Aorta (tissue), 5 donors: ENCODE results near the gene OSBPL8. TPM values are rescaled to one million over a fixed set of nuclear protein-coding genes. Genes with fewer than 3 reads are reported as not detected.
"Not testable (repeated sequence)": the region's sequence is repeated elsewhere in the genome, so short reads cannot be mapped to it uniquely, and the experiment has no call there.

Source experiments
- ATAC-seq: fragments of 200-7000 bp; cut with Tn5 transposase; one replicate; pipeline ENCODE4 v1.9.1; 2022; ENCODE audit warnings: moderate library complexity; ENCODE audit not compliant: low FRiP score
- DNase-seq, 2 donors: peaks; one replicate each; pipeline ENCODE4 v3.0.0-alpha.2; 2020
- H3K27ac ChIP-seq, 2 donors: one replicate each; pipeline ENCODE4 v1.5.1; 2013; ENCODE audit warnings: low read length in 2 of 2, mild to moderate bottlenecking in 2 of 2, moderate library complexity in 2 of 2, control low read depth in 1 of 2, inconsistent platforms in 1 of 2, low read depth in 1 of 2
- H3K27me3 ChIP-seq, 2 donors: one replicate each; pipeline ENCODE4 v1.6.1; 2013; ENCODE audit warnings: control low read depth in 1 of 2, low read length in 1 of 2, mild to moderate bottlenecking in 1 of 2, moderate library complexity in 1 of 2; ENCODE audit not compliant: insufficient read depth in 2 of 2, control insufficient read depth in 1 of 2
- H3K36me3 ChIP-seq, 2 donors: one replicate each; pipeline ENCODE4 v1.6.1; 2013; ENCODE audit warnings: control low read depth in 1 of 2, low read length in 1 of 2, mild to moderate bottlenecking in 1 of 2; ENCODE audit not compliant: insufficient read depth in 2 of 2, control insufficient read depth in 1 of 2
- H3K4me1 ChIP-seq, 2 donors: one replicate each; pipeline ENCODE4 v1.6.1; 2013; ENCODE audit warnings: low read length in 2 of 2, control low read depth in 1 of 2, mild to moderate bottlenecking in 1 of 2, moderate library complexity in 1 of 2; ENCODE audit not compliant: insufficient read depth in 2 of 2, control insufficient read depth in 1 of 2
- H3K4me3 ChIP-seq, 2 donors: one replicate each; pipeline ENCODE4 v1.5.1; 2013; ENCODE audit warnings: low read length in 2 of 2, control low read depth in 1 of 2, mild to moderate bottlenecking in 1 of 2
- H3K9me3 ChIP-seq: one replicate; pipeline ENCODE4 v1.6.1; 2013; ENCODE audit warnings: mild to moderate bottlenecking, low read length; ENCODE audit not compliant: control insufficient read depth
- WGBS, 2 donors: extraction: QIAGEN DNeasy Blood & Tissue Kit; methylation state at CpG; one replicate each; pipeline ENCODE4 v1.1.7; 2013; 5-methylcytosine and 5-hydroxymethylcytosine counted together
- intact Hi-C, 2 donors: fragments of 100-400 bp; cut with DNase I; formaldehyde crosslinking; loops; one replicate each; pipeline versions ENCODE4 v1.14.2 to v1.15.0; 2022
- polyA plus RNA-seq, 2 donors: library from polyadenylated mRNA; stranded (reverse); fragments of 200-250 nt; gene quantifications; one replicate each; pipeline ENCODE4 v1.2.3, GENCODE V29; 2013
- total RNA-seq, 2 donors: library from RNA; stranded (reverse); fragmentation: NEBNext Ultra II Directional; extraction: Animal tissue kit (Norgen Biotek cat#: 25700); gene quantifications; one replicate each; pipeline ENCODE4 v1.2.1, GENCODE V29; 2021
- donor health status: healthy with polysubstance abuse.
- donor health status: Bipolar disorder and iron deficiency.
- donor health status: DM: no; HTN: no; CAD: no.
- donor health status: DM: no; HTN: no; CAD: no.
- donor health status: DM: yes; HTN: yes; CAD: no.

OSBPL8 gene
- total and polyA plus RNA-seq, 4 donors, result 16.8 to 100 (median 47.6) TPM

DNA sequence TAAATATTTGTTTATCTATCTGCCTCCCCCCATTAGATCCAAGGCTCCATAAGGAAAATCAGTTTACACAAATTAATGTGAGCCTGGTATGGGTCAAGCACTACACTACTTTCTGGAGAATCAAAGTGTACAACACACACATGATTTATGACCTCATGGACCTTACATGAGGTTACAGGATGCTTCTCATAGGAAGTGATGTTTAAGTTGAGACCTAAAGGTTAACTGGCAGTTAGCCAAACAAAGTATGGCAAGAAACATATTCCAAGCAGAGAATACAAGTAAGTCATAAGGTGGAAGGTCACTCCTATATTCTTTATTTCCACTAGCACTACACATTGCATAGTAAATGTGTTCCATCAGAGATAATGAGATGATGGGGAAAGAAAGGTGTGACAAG lies 39.2 kb downstream of the OSBPL8 start:
- Histone ChIP-seq H3K36me3 (no peaks in the 10 kb centered on the region), H3K27me3 (no peaks in the 10 kb centered on the region), H3K27ac (no peak overlapping the region), H3K9me3 (no peaks in the 10 kb centered on the region), H3K4me1 (no peaks in the 10 kb centered on the region), H3K4me3 (no peak overlapping the region)
- intact Hi-C loops, result no loop called here
- no peak for ATAC-seq
- DNase-seq, result no peak

DNA sequence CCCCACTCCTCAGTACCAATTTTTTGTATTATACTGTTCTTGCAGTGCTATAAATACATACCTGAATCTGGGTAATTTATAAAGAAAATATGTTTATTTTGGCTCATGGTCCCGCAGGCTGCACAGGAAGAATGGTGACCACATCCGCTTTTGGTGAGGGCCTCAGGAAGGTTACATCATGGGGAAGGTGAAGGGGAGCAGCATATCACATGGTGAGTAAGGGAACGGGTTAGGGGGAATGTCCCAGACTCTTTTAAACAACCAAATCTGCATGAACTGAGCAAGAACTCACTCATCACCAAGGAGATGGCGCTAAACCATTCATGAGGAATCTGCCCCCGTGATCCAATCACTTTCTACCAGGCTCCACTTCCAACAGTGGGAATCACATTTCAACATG lies 40.0 kb downstream of the OSBPL8 start:
- Histone ChIP-seq H3K4me1 (no peaks in the 10 kb centered on the region), H3K9me3 (no peaks in the 10 kb centered on the region), H3K36me3 (no peaks in the 10 kb centered on the region), H3K4me3 (no peak overlapping the region), H3K27me3 (no peaks in the 10 kb centered on the region), H3K27ac (no peak overlapping the region)
- WGBS, 2 donors, result 74 to 81% methylated on average over 5 of the region's 5 CpGs
- DNase-seq (no peak), ATAC-seq (no peak)
- intact Hi-C loops, result no loop called here

DNA sequence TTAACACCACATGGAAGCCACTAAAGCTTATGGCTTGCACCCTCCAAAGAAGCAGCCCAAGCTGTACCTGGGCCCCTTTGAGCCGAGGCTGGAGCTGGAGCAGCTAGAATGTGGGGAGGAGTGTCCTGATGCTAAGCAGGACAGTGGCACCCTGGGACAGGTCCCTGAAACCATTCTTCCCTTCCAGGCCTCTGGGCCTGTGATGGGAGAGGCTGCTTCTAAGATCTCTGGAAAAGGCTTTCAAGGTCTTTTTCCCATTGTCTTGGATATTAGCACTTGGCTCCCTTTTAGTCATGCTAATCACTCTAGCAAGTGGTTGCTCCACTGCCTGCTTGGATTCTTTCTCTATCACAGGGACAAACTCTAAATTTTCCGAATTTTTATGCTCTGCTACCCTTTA lies 40.9 kb downstream of the OSBPL8 start:
- ATAC-seq (no peak), DNase-seq (no peak)
- intact Hi-C loops, result no loop called here
- no peak overlapping the region for H3K4me3 ChIP-seq
- no peak overlapping the region for H3K27ac ChIP-seq
- no peaks in the 10 kb centered on the region for H3K9me3 ChIP-seq
- WGBS, 2 donors, result 90 to 96% methylated on average over 2 of the region's 2 CpGs
- H3K27me3 ChIP-seq, result no peaks in the 10 kb centered on the region
- no peaks in the 10 kb centered on the region for H3K4me1 ChIP-seq
- H3K36me3 ChIP-seq, result no peaks in the 10 kb centered on the region

DNA sequence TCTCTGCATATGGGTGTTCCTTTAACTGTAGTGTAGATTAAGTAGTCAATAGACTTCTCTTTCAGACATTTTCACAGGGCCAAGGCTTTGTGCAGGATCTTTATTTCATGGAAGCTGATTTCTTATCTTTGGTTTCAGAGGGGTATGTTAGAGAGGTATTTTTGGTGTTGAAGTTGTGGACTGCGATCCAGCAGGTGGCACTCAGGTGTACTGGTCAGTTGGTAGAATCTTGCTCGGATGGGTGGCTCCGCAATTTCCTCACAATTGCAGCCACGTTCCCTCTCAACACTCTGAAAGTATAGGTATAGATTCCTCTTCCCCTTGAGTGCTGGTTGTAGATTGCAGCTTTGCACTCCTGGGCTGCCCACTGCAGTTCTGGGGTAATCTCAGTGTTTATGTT lies 44.3 kb downstream of the OSBPL8 start:
- Histone ChIP-seq H3K36me3 (no peaks in the 10 kb centered on the region), H3K9me3 (no peaks in the 10 kb centered on the region), H3K27ac (no peak overlapping the region), H3K4me3 (no peak overlapping the region), H3K4me1 (no peaks in the 10 kb centered on the region), H3K27me3 (no peaks in the 10 kb centered on the region)
- 97 to 98% methylated on average over 4 of the region's 4 CpGs for WGBS, 2 donors
- intact Hi-C loops, result no loop called here
- ATAC-seq (no peak), DNase-seq (no peak)

DNA sequence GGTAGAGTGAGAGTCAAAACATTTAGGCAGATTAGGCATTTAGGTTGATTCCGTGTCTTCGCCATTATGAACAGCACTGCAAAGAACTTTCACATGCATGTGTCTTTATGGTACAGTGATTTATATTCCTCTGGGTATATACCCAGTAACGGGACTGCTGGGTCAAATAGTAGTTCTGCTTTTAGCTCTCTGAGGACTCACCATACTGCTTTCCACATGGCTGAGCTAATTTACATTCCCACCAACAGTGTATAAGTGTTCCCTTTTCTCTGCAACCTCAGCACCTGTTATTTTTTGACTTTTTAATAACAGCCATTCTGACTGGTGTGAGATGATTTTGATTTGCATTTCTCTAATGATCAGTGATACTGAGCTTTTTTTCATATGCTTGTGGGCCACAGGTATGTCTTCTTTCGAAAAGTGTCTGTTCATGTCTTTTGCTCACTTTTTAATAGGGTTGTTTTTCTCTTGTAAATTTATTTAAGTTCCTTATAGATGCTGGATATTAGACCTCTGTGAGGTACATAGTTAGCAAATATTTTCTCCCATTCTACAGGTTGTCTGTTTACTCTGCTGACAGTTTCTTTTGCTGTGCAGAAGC lies 48.4 kb downstream of the OSBPL8 start:
- H3K9me3 ChIP-seq, H3K27me3 ChIP-seq, intact Hi-C loops, H3K27ac ChIP-seq, H3K4me3 ChIP-seq, ATAC-seq, H3K4me1 ChIP-seq, H3K36me3 ChIP-seq, DNase-seq: not testable (repeated sequence)
- 86 to 90% methylated on average over 4 of the region's 4 CpGs for WGBS, 2 donors

DNA sequence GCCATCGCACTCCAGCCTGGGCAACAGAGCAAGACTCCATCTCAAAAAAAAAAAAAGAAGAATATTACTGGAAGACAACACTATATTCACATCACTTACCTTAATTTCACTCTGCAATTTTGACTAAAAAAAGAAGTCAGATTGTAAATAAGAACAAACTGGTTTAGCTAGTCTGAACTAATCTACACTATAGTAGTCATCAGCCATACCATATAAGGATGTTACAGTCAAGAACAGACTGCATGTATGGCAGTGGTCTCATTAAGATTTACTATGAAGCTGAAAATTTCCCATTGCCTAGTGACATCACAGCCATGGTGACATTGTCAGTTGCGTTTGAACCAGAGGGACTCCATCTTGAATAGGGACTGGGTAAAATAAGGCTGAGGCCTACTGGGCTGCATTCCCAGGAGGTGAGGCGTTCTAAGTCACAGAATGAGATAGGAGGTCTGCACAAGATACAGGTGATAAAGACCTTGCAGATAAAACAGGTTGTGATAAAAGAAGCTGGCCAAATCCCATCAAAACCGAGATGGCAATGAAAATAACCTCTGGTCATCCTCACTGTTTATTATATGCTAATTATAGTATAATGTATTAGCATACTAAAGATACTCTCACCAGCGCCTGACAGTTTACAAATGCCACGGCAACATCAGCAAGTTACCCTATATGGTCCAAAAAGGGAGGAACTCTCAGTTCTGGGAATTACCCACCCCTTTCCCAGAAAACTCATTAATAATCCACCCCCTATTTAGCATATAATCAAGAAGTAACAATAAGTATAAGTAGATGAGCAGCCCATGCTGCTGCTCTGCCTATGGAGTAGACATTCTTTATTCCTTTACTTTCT lies 51.2 kb downstream of the OSBPL8 start:
- Histone ChIP-seq H3K4me3 (no peak overlapping the region), H3K27me3 (no peaks in the 10 kb centered on the region), H3K36me3 (no peaks in the 10 kb centered on the region), H3K4me1 (no peaks in the 10 kb centered on the region), H3K27ac (no peak overlapping the region), H3K9me3 (no peaks in the 10 kb centered on the region)
- 79 to 80% methylated on average over 6 of the region's 6 CpGs for WGBS, 2 donors
- ATAC-seq (no peak), DNase-seq (no peak)
- intact Hi-C loops, result no loop called here

DNA sequence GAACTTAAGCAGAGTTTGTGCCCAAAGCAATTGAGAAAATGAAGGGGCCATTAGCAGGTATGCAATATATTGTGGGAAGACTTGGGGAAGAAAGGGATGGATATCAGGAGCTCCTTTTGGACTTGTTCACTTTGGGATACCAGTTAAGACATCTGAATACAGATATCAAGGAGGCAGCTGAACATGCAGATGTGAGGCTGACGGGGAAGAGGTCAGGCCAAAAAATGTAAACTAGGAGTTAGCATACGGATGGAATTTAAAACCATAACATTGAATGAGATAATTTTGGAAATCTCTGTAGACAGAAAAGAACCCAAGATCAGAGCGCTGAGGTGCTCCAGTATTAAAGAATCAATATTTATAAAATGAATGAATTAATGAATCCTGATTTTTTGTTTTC lies 53.4 kb downstream of the OSBPL8 start:
- ATAC-seq (no peak), DNase-seq (no peak)
- no peaks in the 10 kb centered on the region for H3K4me1 ChIP-seq
- H3K9me3 ChIP-seq, result no peaks in the 10 kb centered on the region
- H3K36me3 ChIP-seq, result no peaks in the 10 kb centered on the region
- H3K27ac ChIP-seq, result no peak overlapping the region
- intact Hi-C loops, result no loop called here
- H3K27me3 ChIP-seq, result no peaks in the 10 kb centered on the region
- no peak overlapping the region for H3K4me3 ChIP-seq
- 94% methylated on average over 3 of the region's 3 CpGs for WGBS, 2 donors

DNA sequence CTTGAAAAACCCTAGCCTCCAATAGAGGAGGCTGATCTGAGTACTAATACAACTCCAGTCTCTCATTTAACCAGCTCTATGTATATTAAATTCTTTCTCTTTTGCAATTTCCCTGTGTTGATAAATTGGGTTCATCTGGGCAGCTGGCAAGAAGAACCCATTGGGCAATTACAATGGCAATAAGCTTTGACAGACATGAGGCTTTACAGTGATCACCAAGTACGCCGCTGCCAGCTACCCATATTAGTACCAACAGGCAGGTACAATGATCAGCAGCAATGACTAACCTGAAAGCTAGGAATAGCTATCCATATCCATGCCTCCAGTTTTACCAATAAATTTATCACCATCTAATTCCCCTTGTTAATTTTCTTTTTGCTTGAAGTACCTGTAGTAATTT lies 54.5 kb downstream of the OSBPL8 start:
- DNase-seq, result no peak
- ATAC-seq, result no peak
- Histone ChIP-seq H3K36me3 (no peaks in the 10 kb centered on the region), H3K27me3 (no peaks in the 10 kb centered on the region), H3K4me3 (no peak overlapping the region), H3K9me3 (no peaks in the 10 kb centered on the region), H3K27ac (no peak overlapping the region), H3K4me1 (no peaks in the 10 kb centered on the region)
- WGBS, 2 donors, result 98 to 100% methylated on average over 2 of the region's 2 CpGs
- intact Hi-C loops, result no loop called here

DNA sequence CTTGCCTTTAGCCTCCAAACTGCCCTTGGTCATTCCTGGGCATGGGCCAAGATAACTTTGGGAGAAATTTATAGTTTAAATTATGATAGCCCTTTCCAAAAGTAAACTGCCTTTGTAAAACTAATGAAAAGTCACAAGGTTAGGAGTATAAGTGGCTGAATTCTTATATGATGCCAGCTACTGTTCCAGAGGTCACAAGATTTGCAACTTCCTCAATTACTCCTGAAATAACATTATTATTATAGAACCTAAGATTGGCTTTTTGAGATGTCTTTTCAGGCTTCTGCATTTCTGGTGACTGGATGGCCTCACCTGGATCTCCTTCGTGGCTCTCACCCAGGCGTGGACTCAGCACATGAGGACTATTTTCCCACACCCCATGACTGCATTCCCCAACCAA lies 55.0 kb downstream of the OSBPL8 start:
- Histone ChIP-seq H3K9me3 (no peaks in the 10 kb centered on the region), H3K27ac (no peak overlapping the region)
- intact Hi-C loops, result no loop called here

More for the DNA sequence above, 55.0 kb downstream of the OSBPL8 start:
- WGBS, 2 donors, result 94 to 96% methylated on average over 2 of the region's 2 CpGs
- Histone ChIP-seq H3K4me1 (no peaks in the 10 kb centered on the region), H3K4me3 (no peak overlapping the region), H3K36me3 (no peaks in the 10 kb centered on the region), H3K27me3 (no peaks in the 10 kb centered on the region)
- DNase-seq (no peak), ATAC-seq (no peak)
